Measurements from ENCODE around the gene ERICH4.
A peak's percentile ranks its signal among the peaks of the same experiment; 100 is the strongest.
"Not testable (repeated sequence)": the region's sequence is repeated elsewhere in the genome, so short reads cannot be mapped to it uniquely, and the experiment has no call there.

The ERICH4 gene

DNA sequence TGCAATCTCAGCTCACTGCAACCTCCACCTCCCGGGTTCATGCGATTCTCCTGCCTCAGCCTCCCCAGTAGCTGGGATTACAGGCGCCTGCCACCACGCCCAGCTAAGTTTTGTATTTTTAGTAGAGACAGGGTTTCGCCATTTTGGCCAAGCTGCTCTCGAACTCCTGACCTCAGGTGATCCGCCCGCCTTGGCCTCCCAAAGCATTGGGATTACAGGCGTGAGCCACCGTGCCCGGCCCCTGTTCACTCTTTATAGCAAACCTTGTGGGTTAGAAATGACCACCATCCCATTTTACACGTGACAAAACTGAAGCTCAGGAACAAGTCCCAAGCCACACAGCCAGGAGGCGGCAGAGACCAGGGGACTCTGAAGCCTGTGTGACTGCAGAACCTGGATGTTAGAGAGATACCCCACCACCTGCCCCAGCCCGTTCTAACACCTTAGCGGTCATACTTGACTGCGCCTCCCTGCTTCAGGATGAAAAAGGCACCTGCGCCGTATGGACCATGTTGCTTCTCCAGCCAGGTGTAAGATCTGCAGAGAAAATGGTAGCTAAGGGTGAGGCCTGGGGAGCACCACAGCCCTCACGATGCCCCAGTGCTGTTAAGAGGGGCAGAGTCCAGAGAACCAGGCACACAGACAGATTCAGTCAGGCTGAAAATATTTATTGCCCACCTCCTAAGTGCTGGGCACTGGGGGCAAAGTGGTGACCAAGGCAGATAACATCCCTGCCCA is 6.9 kb upstream of the ERICH4 start:
- DNase-seq (ENCODE audit: low read depth) = no peak

DNA sequence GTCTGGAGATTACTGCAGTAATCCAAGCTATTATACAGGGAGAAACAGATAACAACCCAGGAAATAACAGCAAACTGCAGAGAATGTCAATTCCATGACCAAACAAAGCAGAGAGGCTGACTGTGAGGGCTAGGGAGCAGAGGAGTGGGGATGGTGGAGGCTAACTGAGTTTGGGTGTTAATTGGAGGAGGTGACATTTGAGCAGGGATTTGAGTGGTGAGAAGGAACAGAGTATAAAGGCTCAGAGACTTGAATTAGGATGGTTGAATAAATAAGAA is 6.3 kb upstream of the ERICH4 start:
- no peak for DNase-seq (ENCODE audit: low read depth)

DNA sequence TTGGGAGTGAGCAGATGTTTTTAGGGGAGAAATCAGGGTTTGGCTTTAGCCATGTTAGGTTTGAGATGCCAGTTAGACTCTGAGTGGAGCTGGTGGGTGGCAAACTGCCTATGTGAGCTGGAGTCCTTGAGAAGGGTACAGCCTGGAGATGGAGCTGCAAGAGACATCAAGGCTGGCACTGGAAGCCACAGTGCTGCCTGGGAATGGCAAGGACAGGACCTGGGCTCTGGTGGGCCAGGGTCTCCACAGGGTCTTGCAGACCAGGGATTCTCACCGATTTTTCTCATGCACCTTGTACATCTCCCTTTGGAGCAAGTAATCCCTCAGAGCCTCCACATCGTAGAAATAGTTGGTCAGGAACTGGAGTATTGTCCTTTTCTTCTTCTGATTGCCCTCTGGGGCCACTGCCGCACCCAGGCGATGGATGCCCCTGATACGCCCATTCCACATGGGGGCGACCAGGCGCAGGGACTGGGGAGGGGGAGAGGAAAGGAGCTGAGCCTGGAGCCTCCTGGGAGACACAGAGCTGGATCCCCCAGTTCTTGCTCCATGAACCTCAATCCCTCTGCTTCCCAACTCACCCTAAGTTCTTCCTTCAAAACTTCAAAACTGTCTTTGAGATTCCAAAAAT is 4.9 kb upstream of the ERICH4 start:
- no peak for DNase-seq (ENCODE audit: low read depth)

DNA sequence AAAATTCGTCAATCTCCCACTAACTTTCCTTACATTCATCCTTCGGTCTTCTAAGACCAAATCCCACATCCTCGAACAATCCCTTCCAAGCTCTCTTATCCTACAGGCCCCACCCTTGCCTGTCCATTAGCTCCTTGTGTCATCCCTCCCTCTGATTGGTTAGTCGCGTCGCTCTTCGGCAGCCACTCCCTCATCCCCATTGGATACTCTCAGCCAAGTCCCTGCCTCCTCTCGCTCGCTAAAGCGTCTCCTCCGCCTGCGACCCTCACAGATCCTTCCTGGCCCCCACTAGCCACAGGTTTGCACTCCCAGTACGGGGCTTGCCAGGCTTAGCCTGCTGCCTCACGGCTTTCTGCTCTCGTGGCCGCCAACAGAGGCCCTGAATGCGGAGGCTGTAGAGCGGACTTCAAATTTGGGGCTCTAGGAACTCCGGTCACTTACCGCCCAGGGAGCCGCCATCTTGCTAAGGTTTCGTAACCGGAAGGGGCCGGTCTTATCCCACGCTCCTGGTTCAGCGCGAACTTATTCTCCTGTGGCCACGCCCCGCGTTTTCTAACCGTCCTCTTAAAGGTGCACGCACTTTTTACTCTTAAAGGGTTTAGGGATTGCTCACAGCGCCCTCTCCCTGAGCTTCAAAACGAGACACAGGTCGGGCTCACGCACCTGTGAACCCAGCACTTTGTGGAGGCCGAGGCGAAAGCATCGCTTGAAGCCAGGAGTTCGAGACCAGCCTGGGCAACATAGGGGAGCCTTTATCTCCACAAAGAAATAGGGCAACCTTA is 3.3 kb upstream of the ERICH4 start, which contains the start of gene DMAC2:
Gene DMAC2, minus strand, starts transcription at position 472 of the 782 bp plus-strand sequence. Its CDS starts 13 bp downstream, at position 459.
- DNase-seq (ENCODE audit: low read depth) = peak; percentile 99

- DNase-seq (ENCODE audit: low read depth) = no peak
These were observed 1.5 kb upstream of the ERICH4 start for GRCh38 chr19:41441321-41441945.

DNA sequence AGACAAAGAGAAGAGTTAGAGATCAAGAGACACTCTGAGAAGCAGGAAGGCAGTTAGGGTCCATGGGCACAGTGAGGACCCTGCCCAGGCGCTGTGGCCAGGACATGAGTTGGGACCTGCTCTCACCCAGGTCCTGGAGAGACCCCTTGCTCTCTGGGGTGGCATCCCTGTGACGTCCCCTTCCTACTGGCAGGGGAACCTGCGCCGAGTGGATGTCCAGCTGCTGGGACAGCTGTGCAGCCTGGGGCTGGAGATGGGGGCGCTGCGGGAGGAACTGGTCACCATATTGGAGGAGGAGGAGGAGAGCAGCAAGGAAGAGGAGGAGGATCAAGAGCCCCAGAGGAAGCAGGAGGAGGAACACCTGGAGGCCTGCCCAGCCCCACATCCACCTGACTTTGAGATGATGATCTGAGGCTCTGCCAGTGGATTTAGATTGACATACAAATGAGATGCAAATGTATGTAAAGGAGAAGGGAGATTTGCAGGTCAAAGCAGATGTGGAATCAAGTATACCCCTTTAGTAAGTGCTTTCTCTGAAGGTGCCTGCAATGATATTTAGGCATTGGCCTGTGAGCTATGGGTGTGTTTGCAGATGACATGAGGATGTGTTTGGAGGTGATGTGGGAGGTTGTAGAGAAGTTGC is 978 bp downstream of the ERICH4 start:
- DNase-seq (ENCODE audit: low read depth) = no peak

DNA sequence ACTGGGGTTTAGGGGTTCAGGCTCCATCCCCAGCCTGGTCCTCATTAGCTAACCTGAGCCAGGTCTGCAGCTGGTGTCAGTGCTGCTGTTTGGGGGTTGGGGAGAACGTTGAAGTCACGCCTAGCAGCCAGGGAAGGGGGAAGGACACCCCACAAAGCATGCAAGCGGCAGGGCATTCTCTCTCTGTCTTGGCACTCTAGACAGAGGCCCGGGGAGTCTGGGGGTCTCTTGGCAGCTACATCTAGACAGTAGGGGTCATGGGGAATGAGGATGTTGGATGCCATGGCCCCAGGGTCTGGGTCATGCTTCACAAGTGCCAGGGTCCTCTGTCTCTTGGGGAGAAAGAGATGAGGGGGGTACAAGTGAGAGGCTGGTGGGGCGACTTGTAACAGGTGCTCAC is 2.6 kb downstream of the ERICH4 start:
- no peak for DNase-seq (ENCODE audit: low read depth)

- no peak for DNase-seq (ENCODE audit: low read depth)
These were observed 4.9 kb downstream of the ERICH4 start for GRCh38 chr19:41447732-41448332.

- peak; percentile 76 for DNase-seq (ENCODE audit: low read depth)
These were observed 6.3 kb downstream of the ERICH4 start for GRCh38 chr19:41449079-41449864.

- no peak for DNase-seq (ENCODE audit: low read depth)
These were observed 6.9 kb downstream of the ERICH4 start for GRCh38 chr19:41449865-41450178.

- DNase-seq (ENCODE audit: low read depth) = no peak
These were observed 9.8 kb downstream of the ERICH4 start for GRCh38 chr19:41452584-41453275.

- peak; percentile 39 for DNase-seq (ENCODE audit: low read depth)
These were observed 13.0 kb downstream of the ERICH4 start for GRCh38 chr19:41455936-41456335.

DNA sequence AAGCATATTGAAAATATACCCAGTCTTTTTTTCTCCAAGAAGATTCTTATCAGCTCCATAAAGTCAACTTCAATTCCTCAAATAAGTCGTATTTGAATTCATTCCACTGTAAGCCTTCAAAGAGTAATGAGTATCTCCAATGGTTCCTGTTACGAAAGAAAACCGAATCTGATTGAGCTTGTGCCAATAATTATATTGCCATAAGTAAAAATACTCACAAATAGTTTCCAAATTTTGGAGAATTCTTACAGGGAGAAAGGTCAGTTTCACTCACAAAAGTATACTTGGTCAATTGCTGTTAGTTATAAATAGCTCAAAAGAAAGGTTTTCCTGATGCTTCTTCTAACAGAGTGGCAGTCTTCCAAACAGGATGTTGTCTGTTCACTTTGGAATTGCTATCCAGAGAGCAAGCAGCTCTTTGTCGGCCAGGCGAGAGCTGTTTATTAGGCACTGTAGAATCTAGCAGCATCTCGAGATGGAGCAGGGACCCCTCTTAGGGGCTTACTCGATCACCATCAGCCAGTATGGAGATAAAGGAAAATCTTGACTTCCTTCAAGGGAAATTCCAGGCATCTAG is 13.5 kb downstream of the ERICH4 start:
- peak; percentile 70 for DNase-seq (ENCODE audit: low read depth)

DNA sequence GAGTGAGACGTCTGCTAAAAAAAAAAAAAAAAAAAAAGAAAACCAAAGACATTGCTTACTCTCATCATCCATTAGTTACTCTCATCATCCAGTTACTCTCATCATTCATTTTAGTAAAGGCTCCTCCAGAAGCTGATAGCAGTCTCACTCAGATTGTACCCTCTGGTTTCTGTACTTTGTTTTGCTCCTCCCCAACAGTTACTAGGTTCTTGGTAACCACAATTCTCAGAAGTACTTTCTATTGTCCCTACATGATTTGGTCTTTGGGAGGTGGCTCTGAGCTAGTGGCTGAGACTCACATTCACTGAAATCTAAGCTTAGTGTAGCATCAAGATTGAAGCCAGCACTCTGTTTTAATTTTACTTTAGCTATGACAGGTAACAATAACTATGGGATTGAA is 14.3 kb downstream of the ERICH4 start:
- no peak for DNase-seq (ENCODE audit: low read depth)

GRCh38 chr19:41462497-41462896 is 19.5 kb downstream of the ERICH4 start:
- no peak for DNase-seq (ENCODE audit: low read depth)

DNA sequence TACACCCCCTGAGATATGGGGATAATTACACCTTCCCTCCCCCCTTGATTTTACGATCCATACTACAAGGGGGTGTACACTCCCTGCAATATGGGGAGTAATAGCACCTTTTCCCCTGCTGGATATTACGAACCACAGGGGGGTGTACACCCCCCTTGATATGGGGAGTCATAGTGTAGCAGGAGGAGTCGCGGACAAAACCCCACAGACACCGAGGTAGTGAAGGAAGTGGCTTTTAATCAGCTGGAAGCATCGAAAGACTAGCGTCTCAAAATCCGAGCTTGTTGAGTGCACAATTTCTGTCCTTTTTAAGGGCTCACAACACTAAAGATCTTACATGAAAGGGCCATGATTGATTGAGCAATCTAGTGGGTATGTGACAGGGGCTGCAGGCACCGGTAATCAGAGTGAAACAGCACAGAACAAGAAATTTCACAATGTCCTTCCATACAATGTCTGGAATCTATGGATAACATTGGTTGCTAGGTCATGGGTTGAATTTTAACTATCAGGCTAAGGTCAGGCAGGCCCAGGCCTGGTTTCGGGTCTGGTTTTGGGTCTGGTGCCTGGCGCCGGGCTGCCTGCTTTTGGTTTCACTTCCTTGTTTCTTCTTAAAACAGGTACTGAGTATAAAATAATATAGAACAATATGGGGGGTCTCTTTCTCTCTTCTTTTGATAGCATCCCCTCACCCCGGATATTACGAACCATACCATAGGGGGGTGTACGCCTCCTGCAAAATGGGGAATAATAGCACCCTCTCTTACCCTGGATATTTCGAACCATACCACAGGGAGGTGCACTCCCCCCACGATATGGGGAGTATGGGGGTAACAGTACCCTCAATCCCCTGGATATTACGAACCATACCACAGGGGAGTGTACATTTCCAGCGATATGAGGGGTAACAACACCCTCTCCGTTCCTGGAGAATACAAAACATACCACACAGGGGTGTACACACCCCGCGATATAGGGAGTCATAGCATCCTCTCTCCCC is 20.6 kb downstream of the ERICH4 start:
- not testable (repeated sequence) for DNase-seq (ENCODE audit: low read depth)

DNA sequence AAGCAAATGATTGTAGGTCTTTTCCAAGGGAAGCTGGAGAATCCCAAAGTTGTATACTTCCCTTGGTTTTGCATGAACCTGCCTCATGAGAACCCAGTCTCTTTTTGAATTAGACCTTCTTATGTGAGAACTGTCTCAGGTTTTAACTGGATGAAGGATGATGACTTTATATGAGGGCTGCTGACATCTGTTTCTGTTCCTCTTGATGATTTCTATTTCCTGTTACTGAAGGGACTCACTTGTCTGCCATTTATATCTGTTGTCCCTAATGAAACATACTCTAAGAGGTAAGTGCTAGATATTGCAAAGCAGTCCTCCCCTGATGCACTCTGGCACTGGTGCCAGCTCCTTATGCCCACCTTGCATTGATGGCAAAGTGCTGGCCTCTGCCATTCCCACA is 33.6 kb downstream of the ERICH4 start:
- DNase-seq (ENCODE audit: low read depth) = no peak

- no peak for DNase-seq (ENCODE audit: low read depth)
These were observed 35.2 kb downstream of the ERICH4 start for GRCh38 chr19:41478171-41478570.
